B cell (primary cell): ENCODE measurements around the gene RRP36. TPM values are rescaled to one million over a fixed set of nuclear protein-coding genes. Genes with fewer than 3 reads are reported as not detected.
A peak's percentile ranks its signal among the peaks of the same experiment; 100 is the strongest.

Source experiments
- ATAC-seq: fragments of 200-7000 bp; cut with Tn5 transposase; one replicate; pipeline ENCODE4 v1.10.0; 2021; ENCODE audit warnings: low read depth, mild to moderate bottlenecking, moderate number of reproducible peaks, moderate library complexity
- CTCF ChIA-PET: fragments of 350-600 bp; sonication (Branson Sonifier 250); formaldehyde crosslinking; loops from one replicate; lab custom pipeline; 2021; ENCODE audit warnings: antibody characterized with exemption, inconsistent platforms; lab: Charles Lee
- POLR2A ChIA-PET: fragments of 350-600 bp; sonication (Branson Sonifier 250); formaldehyde crosslinking; loops from one replicate; lab custom pipeline; 2021; ENCODE audit warnings: antibody characterized with exemption; lab: Charles Lee
- DNase-seq: peaks from one replicate; pipeline ENCODE4 v3.0.0; 2013
- H2AFZ ChIP-seq: 2 replicates; pipeline ENCODE4 v1.6.1; 2012; ENCODE audit warnings: mild to moderate bottlenecking, low read depth, low read length; ENCODE audit not compliant: insufficient read depth, poor library complexity, severe bottlenecking
- H3K27ac ChIP-seq, 2 donors: 1 replicate in 1 of 2; 2 replicates in 1 of 2; pipeline ENCODE4 v1.5.1; 2012 to 2013; ENCODE audit warnings: low read length in 2 of 2, mild to moderate bottlenecking in 2 of 2, moderate library complexity in 1 of 2
- H3K27me3 ChIP-seq, 4 experiments: fragments of 200-600 bp in 1 of 4; sonication (generic) in 1 of 4; replicated peaks in 1 of 4; 1 replicate in 2 of 4; 2 replicates in 2 of 4; pipeline versions ENCODE4 v1.6.1 to v1.7.0; 2013 to 2016; ENCODE audit warnings: low read length in 3 of 4, mild to moderate bottlenecking in 2 of 4, mixed read lengths in 1 of 4, moderate library complexity in 1 of 4; ENCODE audit not compliant: insufficient read depth in 4 of 4, control insufficient read depth in 3 of 4; ENCODE audit errors: control extremely low read depth in 1 of 4
- H3K36me3 ChIP-seq, 2 experiments: replicated peaks in 1 of 2; 1 replicate in 1 of 2; 2 replicates in 1 of 2; pipeline versions ENCODE4 v1.6.1 to v1.7.1; 2013; ENCODE audit warnings: low read length in 1 of 2; ENCODE audit not compliant: insufficient read depth in 2 of 2, control insufficient read depth in 1 of 2; ENCODE audit errors: control extremely low read depth in 1 of 2, extremely low read depth in 1 of 2
- H3K4me1 ChIP-seq, 2 donors: fragments of 200-600 bp in 1 of 2; sonication (generic) in 1 of 2; 1 replicate in 1 of 2; 2 replicates in 1 of 2; pipeline versions ENCODE4 v1.5.1 to v1.6.1; 2013 to 2017; ENCODE audit warnings: low read length in 2 of 2; ENCODE audit not compliant: control insufficient read depth in 2 of 2, insufficient read depth in 2 of 2
- H3K4me2 ChIP-seq: replicated peaks from 2 replicates; pipeline ENCODE3; 2012; ENCODE audit warnings: mild to moderate bottlenecking, low read depth, low read length; ENCODE audit not compliant: poor library complexity, severe bottlenecking
- H3K4me3 ChIP-seq, 5 experiments: fragments of 200-600 bp in 1 of 5; sonication (generic) in 1 of 5; 1 replicate in 3 of 5; 2 replicates in 2 of 5; pipeline versions ENCODE4 v1.5.1 to v1.7.0; 2011 to 2016; ENCODE audit warnings: low read length in 4 of 5, mild to moderate bottlenecking in 4 of 5, low read depth in 2 of 5, control low read depth in 1 of 5, moderate library complexity in 1 of 5; ENCODE audit not compliant: insufficient read depth in 1 of 5; ENCODE audit errors: control extremely low read depth in 1 of 5, extremely low read depth in 1 of 5
- H3K79me2 ChIP-seq: fragments of 200-600 bp; sonication (generic); one replicate; pipeline ENCODE4 v1.6.0; 2016; ENCODE audit warnings: low read length; ENCODE audit not compliant: control insufficient read depth, insufficient read depth
- H3K9ac ChIP-seq: fragments of 200-600 bp; sonication (generic); 2 replicates; pipeline ENCODE4 v1.6.1; 2017; ENCODE audit warnings: mild to moderate bottlenecking, low read length, moderate library complexity
- H3K9me3 ChIP-seq, 3 donors: one replicate each; pipeline versions ENCODE4 v1.6.1 to v1.7.1; 2013; ENCODE audit warnings: low read length in 2 of 3; ENCODE audit not compliant: control insufficient read depth in 2 of 3, insufficient read depth in 1 of 3; ENCODE audit errors: control extremely low read depth in 1 of 3
- H4K20me1 ChIP-seq: 2 replicates; pipeline ENCODE4 v1.6.0; 2012; ENCODE audit warnings: mild to moderate bottlenecking, low read length; ENCODE audit not compliant: insufficient read depth, control insufficient read depth, poor library complexity, severe bottlenecking
- H3K27ac Mint-ChIP-seq: one replicate; pipeline ENCODE4 v1.8.0; 2021; ENCODE audit warnings: mixed read lengths
- H3K27me3 Mint-ChIP-seq: one replicate; pipeline ENCODE4 v1.8.0; 2021; ENCODE audit warnings: mixed read lengths
- H3K4me1 Mint-ChIP-seq: one replicate; pipeline ENCODE4 v1.8.0; 2021; ENCODE audit warnings: mixed read lengths
- H3K4me3 Mint-ChIP-seq: one replicate; pipeline ENCODE4 v1.8.0; 2021; ENCODE audit warnings: mixed read lengths
- H3K9me3 Mint-ChIP-seq: one replicate; pipeline ENCODE4 v1.8.0; 2022; ENCODE audit warnings: mixed read lengths; ENCODE audit not compliant: insufficient read depth
- CTCF ChIP-seq: fragments of 200-600 bp; IDR thresholded peaks from one replicate; pipeline ENCODE4 v1.8.0; 2022; ENCODE audit warnings: antibody characterized with exemption, mild to moderate bottlenecking
- EZH2 ChIP-seq: IDR thresholded peaks from 2 replicates; pipeline ENCODE4 v1.6.1; 2012; ENCODE audit warnings: borderline replicate concordance, low read depth, mild to moderate bottlenecking, moderate library complexity, low read length; ENCODE audit not compliant: insufficient read depth, poor library complexity, severe bottlenecking
- WGBS: methylation state at CpG from one replicate; pipeline ENCODE4 v1.1.5; 2013; ENCODE audit warnings: missing lambda C conversion rate; ENCODE audit not compliant: insufficient coverage; 5-methylcytosine and 5-hydroxymethylcytosine counted together
- intact Hi-C: fragments of 100-400 bp; cut with micrococcal nuclease; formaldehyde crosslinking; loops from one replicate; pipeline ENCODE4 v1.10.0; 2022
- polyA plus RNA-seq: library from polyadenylated mRNA; depleted of rRNA; stranded (reverse); fragments of >200 nt; gene quantifications from 2 replicates; pipeline ENCODE4 v1.2.3, GENCODE V29; 2012
- total RNA-seq, 2 donors: library from RNA; stranded (reverse); fragments of 120-200 nt in 1 of 2; gene quantifications; 1 replicate in 1 of 2; 2 replicates in 1 of 2; pipeline versions ENCODE4 v1.2.3 to v1.2.4, GENCODE V29; 2013 to 2022

Gene RRP36
- total and polyA plus RNA-seq, 2 donors (not counting 1 experiment from before 2014, with no cell fraction given), result 22.8 to 46.2 TPM

DNA sequence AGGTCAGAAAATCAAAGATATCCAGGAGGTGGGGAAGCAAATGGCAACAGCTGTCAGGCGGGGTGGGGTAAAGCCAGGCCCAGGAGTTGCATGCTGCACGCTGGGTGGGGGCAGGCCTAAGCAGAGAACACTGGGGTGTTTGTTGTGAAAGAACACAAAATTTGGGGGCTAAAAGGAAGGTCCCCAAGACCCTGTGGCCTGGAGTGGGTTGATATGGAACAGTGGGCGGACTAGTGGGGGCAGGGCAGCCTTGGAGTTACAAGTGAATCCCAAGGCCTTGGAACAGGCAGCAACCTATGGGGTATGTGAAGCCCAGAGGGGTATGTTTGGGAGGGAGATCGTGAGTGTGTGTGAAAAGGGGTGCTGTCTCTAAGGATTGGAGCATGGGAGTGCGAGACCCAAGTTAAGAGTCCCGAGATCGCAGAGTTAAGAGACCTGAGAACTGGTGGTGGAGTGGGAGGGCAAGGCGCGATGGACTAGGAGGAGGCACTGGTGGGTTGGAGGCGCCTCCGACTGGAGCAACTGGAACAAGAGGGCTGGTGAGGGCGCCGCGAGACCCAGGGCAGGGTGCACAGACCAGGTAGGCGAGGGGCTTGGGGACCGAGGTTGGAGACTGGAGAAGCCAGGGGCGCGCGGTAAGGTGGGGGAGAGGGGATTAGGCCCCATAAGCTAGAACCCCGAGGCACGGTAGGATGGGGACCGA, 31.6 kb downstream of the RRP36 start:
- peaks cover 0 to 23% of the 10 kb centered on the region in 2 experiments for H3K36me3 ChIP-seq
- DNase-seq, result no peak
- H3K27me3 ChIP-seq, result no peaks in the 10 kb centered on the region
- peak overlapping the region; percentile 95 for H3K27ac Mint-ChIP-seq
- CTCF ChIA-PET, result interaction anchor here (0.6 to 1.9 kb wide), 2 partner anchors 18 to 38 kb away, joined by 3 to 5 read pairs; no protein-coding TSS in a partner anchor
- peak overlapping the region; percentile 73 to 85 for H3K27ac ChIP-seq
- H2AFZ ChIP-seq, result peak overlapping the region; percentile 81
- ATAC-seq, result peak; percentile 4
- peak overlapping the region; percentile 77 for H3K4me2 ChIP-seq
- peaks cover 5% of the 10 kb centered on the region for H3K79me2 ChIP-seq
- POLR2A ChIA-PET, result interaction anchor here (0.6 to 2.7 kb wide), 7 partner anchors 22 to 307 kb away, joined by 4 to 12 read pairs (median 8); partner anchors contain the start of genes CNPY3, KLHDC3, MEA1 and RRP36
- peak overlapping the region; percentile 94 for H3K4me3 Mint-ChIP-seq
- H3K4me1 Mint-ChIP-seq, result peaks cover 30% of the 10 kb centered on the region
- WGBS, result 16% methylated on average over 22 of the region's 22 CpGs
- H3K4me3 ChIP-seq, result peak overlapping the region in 4 of 5 experiments; percentile 73 to 84 (median 77)
- H3K9ac ChIP-seq, result peak overlapping the region; percentile 77
- H3K4me1 ChIP-seq, result peaks cover 16 to 18% of the 10 kb centered on the region in 2 donors
- H3K9me3 Mint-ChIP-seq, result no peaks in the 10 kb centered on the region
- no peaks in the 10 kb centered on the region for H3K27me3 Mint-ChIP-seq
- no peak for TF ChIP-seq EZH2
- TF ChIP-seq CTCF, result no peak
- no peaks in the 10 kb centered on the region for H3K9me3 ChIP-seq
- peaks cover 5% of the 10 kb centered on the region for H4K20me1 ChIP-seq
- intact Hi-C loops, result loop anchor here (1.0 to 10.0 kb wide), 2 partner anchors 39 to 478 kb away; partner anchors contain the start of gene KLHDC3
